HG02885 (cell line): ENCODE results near the gene RPAP2.
A peak's percentile ranks its signal among the peaks of the same experiment; 100 is the strongest.
"Not testable (repeated sequence)": the region's sequence is repeated elsewhere in the genome, so short reads cannot be mapped to it uniquely, and the experiment has no call there.

Source experiments
- ATAC-seq: cut with Tn5 transposase; IDR thresholded peaks from one replicate; pipeline ENCODE4 v1.9.1; 2021; ENCODE audit warnings: mild to moderate bottlenecking; ENCODE audit not compliant: unreplicated experiment, poor library complexity

Gene RPAP2

DNA sequence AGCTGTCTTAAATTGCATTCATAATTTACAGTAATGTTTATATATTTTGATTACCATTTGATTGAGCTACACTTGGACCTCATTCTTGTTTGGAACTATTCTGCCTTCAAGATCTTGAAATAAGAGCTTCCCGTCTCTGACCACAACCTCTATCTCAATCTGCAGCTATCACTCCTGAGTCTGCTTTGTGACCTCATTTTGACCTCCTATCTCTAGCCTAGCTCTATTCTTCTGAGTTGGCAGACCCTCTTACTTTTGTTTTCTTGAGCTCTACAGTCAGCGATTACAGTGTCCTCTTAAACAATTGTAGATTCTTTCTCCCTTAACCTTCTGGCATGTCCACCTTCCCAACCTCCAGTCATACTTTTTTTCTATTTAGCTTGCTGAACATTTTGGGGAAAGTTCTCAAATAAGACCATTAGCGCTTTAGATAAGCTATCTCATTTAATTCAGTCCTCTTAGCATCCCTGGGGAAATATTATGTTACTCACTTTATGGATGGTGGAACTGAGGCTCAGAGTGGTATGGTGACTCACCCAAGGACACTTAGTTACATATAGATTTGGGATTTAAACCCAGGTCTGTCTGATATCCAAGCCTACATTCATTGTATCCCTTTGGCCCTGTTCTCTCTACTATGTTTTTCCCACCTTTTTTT is 19.1 kb downstream of the RPAP2 start:
- peak; percentile 71 for ATAC-seq

DNA sequence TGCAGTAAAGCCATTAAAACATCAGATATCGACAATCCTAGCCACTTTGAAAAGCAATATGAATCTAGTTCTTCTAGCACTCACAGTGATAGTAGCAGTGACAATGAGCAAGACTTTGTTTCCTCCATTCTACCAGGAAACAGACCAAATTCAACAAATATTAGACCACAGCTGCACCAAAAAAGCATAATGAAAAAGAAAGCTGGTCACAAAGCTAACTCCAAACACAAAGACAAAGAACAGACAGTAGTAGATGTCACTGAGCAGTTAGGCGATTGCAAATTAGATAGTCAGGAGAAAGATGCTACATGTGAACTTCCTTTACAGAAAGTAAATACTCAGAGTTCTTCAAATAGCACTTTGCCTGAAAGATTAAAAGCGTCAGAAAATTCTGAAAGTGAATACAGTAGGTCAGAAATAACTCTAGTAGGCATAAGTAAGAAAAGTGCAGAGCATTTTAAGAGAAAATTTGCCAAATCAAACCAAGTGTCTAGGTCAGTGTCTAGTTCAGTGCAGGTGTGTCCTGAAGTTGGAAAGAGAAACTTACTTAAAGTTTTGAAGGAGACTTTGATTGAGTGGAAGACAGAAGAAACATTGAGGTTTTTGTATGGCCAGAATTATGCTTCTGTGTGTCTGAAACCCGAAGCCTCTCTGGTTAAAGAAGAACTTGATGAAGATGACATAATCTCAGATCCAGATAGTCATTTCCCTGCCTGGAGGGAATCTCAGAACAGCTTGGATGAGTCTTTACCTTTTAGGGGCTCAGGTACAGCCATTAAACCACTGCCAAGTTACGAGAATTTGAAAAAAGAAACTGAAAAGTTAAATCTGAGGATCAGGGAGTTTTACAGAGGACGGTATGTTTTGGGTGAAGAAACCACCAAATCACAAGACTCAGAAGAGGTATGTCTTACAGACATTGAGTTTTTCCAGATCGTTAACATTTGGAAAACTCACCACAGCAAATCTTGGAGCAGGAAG is 24.9 kb downstream of the RPAP2 start:
- ATAC-seq = no peak

DNA sequence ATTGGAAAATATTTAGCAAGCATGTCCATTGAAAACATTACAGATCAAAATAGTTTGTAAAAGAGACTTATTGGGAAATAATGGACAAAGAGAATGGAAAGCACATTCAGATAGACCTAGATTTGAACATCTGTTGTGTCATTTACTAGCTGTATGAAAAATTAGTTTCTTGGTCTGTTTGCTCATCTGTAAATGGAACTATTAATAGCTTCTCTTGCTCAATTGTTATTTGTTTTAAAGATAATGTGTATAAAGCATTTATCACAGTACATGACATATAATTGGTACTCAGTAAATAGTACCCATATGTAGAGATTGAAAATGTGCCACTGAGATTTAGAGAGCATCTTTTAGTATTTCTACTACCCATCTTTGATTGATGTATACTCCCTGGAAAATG is 25.9 kb downstream of the RPAP2 start:
- no peak for ATAC-seq

DNA sequence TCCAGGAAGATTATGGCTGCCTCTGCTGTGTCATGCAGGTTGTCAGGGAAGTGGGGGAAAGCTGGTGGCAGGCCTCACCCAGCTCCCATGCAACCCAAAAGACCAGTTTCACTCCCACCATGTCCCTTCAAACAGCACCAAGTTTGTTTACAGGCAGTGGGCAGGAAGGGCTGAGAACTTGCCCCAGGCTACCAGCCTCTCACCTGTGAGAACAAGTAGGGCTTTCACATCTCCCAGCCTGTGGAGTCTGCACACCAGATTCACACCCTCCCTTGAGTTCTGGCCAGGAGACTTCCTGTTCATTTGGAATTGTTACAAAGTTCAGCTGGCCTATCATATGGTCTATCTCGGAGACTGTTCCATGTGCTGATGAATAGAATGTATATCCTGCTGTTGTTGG is 27.8 kb downstream of the RPAP2 start:
- no peak for ATAC-seq

DNA sequence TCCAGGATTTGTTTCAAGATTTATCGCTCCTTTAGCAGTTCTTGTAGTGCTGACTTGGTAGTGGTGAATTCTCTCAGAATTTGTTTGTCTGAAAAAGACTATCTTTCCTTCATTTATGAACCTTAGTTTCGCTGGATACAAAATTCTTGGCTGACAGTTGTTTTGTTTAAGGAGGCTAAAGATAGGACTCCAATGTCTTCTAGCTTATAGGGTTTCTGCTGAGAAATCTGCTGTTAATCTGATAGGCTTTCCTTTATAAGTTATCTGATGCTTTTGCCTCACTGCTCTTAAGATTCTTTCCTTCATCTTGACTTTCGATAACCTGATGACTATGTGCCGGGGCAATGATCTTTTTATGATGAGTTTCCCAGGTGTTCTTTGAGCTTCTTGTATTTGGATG is 28.9 kb downstream of the RPAP2 start:
- ATAC-seq = no peak

DNA sequence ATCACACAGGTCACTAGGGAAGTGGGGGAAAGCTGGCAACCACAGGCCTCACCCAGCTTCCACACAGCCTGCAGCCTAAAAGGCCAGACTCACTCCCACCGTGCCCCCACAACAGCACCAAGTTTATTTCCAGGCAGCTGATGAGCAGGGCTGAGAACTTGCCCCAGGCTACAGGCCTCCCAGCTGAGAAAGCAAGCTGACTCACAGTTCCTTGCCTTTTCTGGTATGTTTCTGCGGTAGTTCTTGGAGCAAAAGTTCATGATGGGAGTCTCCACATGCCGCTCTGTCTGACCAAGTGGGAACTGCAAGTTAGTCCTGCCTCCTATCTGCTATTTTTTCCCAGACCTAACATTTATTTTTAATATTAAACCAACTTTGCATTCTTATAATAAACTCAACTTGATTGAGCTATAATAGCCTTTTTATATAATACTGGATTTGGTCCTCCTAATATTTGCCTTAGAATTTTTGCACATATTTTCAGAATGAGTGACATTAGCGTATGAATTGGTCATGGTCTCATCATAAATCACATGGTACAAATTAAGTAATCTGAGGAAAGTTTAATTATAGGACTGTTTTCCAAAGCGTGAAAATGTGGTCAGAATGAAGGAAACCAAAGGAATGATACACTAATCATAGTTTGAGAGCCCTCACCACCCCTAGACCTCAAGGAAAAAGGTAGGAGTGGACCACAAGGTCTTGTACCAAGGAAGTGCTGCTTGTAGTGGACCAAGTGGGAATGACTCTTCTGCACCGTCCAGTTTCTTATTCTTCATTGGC is 30.7 kb downstream of the RPAP2 start:
- ATAC-seq = no peak

DNA sequence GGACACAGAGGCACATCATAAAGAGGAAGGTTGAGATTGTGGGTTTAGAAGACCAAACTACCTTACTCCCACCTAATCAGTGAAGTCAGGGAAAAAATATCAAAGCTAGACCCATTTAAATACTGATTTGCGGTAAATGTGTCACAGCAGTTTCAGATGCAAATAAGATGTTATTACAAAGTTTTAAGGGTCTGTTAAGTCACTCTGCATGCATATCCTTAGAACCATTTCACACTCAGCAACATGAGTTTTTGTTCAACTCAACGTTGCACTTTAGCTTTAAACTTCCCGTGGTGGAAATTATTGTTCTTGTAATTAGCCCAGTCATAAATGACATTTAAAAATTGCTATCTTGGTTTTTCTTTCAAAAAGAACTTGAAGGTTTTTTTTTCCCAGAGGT is 34.8 kb downstream of the RPAP2 start:
- no peak for ATAC-seq

DNA sequence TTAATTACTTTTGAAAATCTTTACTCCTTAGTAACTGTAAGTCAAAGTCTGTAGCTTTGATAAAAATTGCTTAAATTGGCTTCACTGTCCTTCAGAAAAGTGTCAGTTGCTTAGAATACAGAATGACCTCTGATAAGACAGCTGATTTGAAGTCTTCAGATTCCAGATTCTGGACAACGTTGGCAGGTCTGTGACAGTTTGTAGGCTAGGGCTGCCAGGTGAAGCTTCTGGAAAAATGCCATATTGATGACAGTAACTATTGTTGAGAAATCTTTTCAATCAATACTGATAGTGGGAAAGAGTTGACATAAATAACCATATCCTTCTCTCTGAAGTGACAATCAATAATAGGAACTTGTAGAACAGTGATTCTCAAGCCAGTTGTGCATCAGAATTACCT is 41.3 kb downstream of the RPAP2 start:
- ATAC-seq = no peak

DNA sequence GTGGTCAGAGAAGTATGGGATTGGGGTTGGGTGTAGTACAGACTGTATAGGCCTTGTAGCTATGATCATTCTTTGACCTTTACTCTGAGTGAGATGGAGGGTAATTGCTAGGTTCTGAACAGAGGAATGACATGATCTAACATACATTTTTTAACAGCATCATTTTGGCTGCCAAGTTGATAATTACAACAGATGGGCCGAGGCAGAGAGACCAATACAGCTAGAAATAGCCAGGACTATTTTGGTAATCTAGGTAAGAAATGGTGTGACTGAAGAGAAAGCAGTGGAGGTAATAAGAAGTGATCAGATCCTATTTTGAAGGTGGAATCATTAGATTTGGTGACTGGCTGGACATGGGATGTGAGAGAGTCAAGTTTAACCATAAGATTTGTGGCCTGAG is 43.5 kb downstream of the RPAP2 start:
- ATAC-seq = no peak

DNA sequence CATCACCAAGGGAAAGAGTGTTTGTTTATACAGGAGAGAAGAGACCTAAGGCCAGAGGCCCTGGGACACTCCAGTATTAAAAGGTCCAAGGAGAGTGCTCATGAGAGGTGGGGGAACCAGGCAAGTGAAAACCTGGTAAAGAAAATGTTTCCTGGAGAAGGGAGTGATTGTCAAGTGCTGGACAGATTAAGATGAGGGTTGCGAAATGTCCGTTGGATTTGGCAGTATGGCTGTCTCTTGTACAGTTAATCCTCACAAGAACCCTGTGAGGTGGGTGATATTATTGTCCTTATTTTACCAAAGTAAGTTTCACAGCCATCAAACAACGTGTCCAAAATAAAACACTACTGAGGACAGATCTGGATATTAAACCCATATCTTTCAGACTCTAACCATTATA is 44.2 kb downstream of the RPAP2 start:
- no peak for ATAC-seq

DNA sequence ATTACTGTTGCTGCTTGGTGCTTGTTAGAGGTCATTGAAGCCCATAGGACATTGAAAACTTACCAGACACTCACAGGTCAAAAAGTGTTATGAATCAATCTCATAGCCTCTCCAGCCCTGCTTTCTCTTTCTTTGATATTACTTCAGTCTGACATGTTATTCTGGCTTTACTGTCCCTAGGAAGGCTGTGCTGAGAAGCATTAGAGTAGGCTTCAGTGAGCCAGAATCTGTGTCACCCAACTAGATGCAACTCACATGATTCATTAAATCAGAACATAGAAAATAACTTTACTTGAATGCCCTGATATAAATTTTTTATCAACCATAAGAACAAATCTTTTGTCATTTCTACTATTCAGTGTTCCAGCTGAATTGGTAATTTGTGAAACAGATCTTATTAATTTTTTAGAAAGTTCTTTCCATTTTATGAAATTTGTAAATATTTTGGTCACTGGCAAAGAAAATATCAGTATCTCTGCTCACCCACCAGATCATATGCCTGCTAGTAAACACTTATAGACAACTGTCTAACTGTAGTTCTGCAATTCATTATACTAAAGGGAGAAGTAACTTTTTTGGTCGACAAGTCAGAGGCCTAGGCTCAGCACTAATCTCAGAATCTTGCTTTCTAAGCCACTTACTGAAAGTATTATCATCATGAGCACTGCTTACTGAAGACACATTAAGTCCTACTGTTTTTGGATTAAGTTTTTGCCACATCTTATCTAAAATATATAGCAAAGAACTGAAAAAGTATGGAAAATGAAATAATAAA is 48.2 kb downstream of the RPAP2 start:
- no peak for ATAC-seq

DNA sequence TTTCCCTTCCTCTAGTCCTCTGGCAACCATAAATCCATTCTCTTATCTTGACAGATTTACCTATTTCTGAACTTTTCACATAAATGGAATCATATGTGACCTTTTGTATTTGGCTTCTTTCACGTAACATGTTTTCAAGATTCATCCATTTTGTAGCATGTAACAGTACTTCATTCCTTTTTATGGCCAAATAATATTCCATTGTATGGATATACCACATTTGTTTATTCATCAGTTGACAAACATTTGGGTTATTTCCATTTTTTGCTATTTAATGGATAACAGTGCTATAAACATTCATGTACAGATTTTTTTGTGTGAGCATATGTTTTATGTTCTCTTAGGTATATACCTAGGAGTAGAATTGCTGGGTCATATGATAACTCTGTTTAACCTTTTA is 54.0 kb downstream of the RPAP2 start:
- no peak for ATAC-seq

DNA sequence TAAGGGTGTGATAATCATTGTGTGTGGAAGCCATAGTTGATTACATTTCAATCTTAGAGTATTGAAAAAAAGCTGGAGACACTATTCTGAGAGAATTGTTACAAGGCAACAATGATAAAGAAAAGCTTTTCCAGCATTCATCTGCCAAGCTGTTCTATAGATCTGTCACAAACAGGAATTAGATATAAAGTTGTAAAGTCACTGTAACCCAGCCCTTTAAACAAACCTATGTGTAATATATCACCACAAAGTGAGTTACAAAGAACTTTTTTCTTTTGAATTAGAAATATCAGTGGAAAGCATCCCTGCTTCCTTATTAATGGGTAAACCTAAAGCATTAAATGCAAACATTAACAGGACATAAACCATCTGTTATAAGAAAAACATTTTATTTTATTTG is 55.4 kb downstream of the RPAP2 start:
- ATAC-seq = no peak

DNA sequence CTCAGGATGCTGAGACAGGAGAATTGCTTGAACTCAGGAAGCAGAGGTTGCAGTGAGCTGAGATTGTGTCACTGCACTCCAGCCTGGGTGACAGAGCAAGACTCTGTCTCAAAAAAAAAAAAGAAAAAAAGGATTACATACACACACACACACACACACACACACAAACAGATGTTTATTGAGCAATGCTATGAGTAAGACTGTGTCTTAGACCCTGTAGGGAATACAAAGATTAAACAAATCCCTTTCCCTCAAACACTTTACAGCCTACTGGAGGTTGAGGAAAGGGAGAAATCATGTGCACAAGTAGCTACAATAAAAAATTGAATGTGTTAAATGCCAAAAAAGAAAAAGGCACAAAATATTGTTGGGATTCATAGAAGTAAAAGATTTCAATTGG is 58.1 kb downstream of the RPAP2 start:
- no peak for ATAC-seq

DNA sequence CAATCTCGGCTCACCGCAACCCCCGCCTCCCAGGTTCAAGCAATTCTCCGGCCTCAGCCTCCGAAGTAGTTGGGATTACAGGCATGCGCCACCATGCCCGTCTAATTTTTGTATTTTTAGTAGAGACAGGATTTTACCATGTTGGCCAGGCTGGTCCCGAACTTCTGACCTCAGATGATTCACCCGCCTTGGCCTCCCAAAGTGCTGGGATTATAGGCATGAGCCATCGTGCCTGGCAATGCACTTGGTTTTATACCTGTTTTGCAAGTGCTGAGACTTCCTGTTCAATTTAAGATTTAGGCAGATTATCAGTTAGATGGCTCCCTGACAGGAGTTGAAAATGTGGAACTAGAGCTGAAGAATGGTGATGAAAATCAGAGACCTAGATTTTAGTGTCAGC is 60.5 kb downstream of the RPAP2 start:
- not testable (repeated sequence) for ATAC-seq

DNA sequence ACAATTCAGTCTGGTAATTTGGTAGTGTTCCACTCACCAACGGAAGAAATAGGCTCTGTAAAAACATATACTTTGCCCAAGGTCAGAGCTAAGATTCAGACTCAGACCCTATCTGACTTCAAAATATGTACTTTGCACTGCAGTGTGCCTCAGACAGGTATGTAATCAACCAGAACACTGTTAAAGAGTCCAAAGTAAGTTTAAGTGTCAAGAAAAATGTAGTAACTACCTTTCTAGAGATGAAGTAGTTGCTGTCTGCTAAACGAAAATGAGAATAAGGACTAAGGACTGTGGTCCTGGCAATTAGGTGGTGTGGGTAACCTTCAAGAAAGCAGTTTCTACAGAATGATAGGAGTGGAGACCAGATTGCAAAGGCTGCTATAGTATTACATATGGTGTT is 61.1 kb downstream of the RPAP2 start:
- no peak for ATAC-seq

DNA sequence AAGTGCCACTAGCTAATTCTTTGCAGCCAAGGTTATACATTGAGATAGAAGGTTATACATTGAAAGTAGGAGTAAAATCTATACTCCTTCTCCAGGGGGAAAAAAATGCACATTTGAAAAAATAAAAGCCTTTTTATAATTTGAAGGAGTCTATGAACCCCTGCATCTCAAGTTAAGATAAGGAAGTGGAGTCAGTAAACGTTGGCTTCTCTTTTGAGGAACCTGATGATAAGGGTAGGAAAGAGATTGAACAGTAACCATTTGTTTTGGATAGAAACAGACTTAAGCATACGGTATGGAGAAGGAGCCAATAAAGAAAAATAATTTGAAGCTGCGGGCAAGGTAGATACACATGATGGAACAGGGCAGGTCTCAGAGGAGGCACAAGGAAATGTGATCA is 64.1 kb downstream of the RPAP2 start:
- no peak for ATAC-seq

DNA sequence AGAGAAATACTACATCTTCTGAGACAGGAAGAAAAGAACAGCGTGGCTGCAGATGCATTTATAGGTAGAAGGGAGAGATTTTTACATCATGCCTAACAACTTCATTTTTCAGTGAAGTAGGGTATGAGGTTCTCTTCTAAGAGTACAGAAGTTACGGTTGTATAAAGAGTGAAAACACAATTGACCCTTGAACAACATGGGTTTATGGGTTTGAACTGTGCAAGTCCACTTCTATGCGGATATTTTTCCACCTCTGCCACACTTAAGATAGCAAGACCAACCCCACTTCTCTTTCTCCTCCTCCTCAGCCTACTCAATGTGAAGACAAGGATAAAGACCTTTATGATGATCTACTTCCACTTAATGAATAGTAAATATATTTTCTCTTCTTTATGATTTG is 64.5 kb downstream of the RPAP2 start:
- ATAC-seq = no peak

DNA sequence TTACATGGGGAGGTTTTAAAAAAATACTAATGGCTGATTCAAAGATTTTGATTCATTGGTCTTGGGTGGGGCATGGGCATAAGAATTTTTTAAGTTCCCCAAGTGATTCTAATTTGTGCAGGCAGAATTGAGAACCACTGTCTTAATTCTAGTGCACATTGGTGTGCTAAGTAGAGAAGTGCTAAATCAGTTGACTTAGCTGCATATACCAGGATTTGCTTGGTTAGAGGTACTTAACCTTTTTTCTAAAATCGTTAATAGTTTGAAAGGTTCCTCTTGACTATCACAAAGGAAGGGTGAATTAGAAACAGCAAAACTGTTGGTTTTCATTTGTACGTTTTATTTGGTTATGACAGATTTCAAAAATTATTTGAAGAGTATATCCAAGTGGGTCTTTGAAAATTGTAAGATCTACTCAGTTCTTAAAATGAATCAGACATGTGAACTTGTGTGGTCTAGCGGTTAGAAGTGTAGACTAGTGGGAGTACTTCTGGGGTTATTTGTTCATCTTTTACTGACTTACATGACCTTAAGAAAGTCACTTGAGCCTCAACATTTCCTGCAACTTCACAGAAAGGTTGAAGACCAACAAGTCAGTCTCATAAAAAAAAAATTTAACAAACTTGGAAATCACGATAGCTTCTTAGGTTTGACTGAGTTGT is 66.7 kb downstream of the RPAP2 start:
- peak; percentile 93 for ATAC-seq

DNA sequence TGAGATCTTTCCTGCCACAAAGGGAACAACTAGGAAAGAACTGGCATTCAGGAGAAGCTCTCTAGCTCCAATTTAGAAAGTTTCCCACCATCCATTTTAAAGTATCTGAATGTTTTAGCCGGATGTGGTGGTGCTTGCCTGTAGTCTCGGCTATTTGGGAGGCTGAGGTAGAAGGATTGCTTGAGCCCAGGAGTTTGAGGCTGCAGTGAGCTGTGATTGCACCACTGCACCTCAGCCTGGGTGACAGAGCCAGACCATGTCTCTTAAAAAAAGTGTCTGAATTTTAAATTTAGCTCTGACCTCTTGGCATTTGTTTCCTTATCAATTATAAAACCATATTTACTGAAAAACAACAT is 67.2 kb downstream of the RPAP2 start:
- ATAC-seq = peak; percentile 25
